Activated CD8-positive, alpha-beta memory T cell treated with anti-CD3 and anti-CD28 coated beads, Interleukin-2, amount 50 U/mL, for 48 hours (primary cell): ENCODE measurements around the gene EPHA3.

Experiments used
- DNase-seq: peaks from one replicate; pipeline ENCODE4 v3.0.0-alpha.2; 2020

Gene EPHA3

GRCh38 chr3:89472101-89472500 is 364.7 kb downstream of the EPHA3 start:
- DNase-seq = no peak

GRCh38 chr3:89474333-89475130 is 367.1 kb downstream of the EPHA3 start:
- no peak for DNase-seq

GRCh38 chr3:89488800-89489580 is 381.6 kb downstream of the EPHA3 start:
- no peak for DNase-seq

GRCh38 chr3:89490129-89490528 is 382.7 kb downstream of the EPHA3 start:
- no peak for DNase-seq

- DNase-seq = no peak
Measured at GRCh38 chr3:89494734-89495133, 387.3 kb downstream of the EPHA3 start.

GRCh38 chr3:89503891-89504391 is 396.5 kb downstream of the EPHA3 start:
- DNase-seq = no peak

GRCh38 chr3:89504432-89504831 is 397.0 kb downstream of the EPHA3 start:
- no peak for DNase-seq

- DNase-seq = no peak
Measured at GRCh38 chr3:89506462-89507103, 399.2 kb downstream of the EPHA3 start.

GRCh38 chr3:89521328-89521727 is 413.9 kb downstream of the EPHA3 start:
- DNase-seq = no peak

- DNase-seq = no peak
Measured at GRCh38 chr3:89522155-89522554, 414.7 kb downstream of the EPHA3 start.

- DNase-seq = no peak
Measured at GRCh38 chr3:89525609-89526008, 418.2 kb downstream of the EPHA3 start.

- no peak for DNase-seq
Measured at GRCh38 chr3:89527736-89528305, 420.4 kb downstream of the EPHA3 start.
